Stimulated activated CD8-positive, alpha-beta memory T cell treated with anti-CD3 and anti-CD28 coated beads, Interleukin-4, amount 100 ng/mL, for 48 hours (primary cell): ENCODE data around the gene ARFIP2.

Source experiments
- DNase-seq: peaks from one replicate; pipeline ENCODE4 v3.0.0-alpha.2; 2020

Gene ARFIP2

GRCh38 chr11:6438979-6439571, 42.1 kb downstream of the ARFIP2 start:
- peak; percentile 47 for DNase-seq

- DNase-seq = no peak
These were observed 43.1 kb downstream of the ARFIP2 start for GRCh38 chr11:6437993-6438392.

- no peak for DNase-seq
These were observed 43.7 kb downstream of the ARFIP2 start for GRCh38 chr11:6437423-6437822.

GRCh38 chr11:6433998-6434660, 47.0 kb downstream of the ARFIP2 start:
- no peak for DNase-seq

GRCh38 chr11:6431861-6432260, 49.3 kb downstream of the ARFIP2 start:
- DNase-seq = no peak

GRCh38 chr11:6427516-6427915, 53.6 kb downstream of the ARFIP2 start:
- DNase-seq = no peak
